Measurements from ENCODE around the gene GAL.

GAL gene

GRCh38 chr11:68735646-68736045, 51.3 kb downstream of the GAL start:
- no peak overlapping the region for H3K4me3 Mint-ChIP-seq
- no peak overlapping the region for H3K27ac Mint-ChIP-seq
- no peak for DNase-seq
- no peaks in the 10 kb centered on the region for H3K9me3 Mint-ChIP-seq
- no peaks in the 10 kb centered on the region for H3K36me3 Mint-ChIP-seq (ENCODE audit: low read depth)
- no peaks in the 10 kb centered on the region for H3K27me3 Mint-ChIP-seq
- ATAC-seq: no peak
- H3K4me1 Mint-ChIP-seq: no peaks in the 10 kb centered on the region

Measured in activated naive CD8-positive, alpha-beta T cell treated with anti-CD3 and anti-CD28 coated beads, Interleukin-2, amount 50 U/mL, for 24 hours (primary cell).